ENCODE data around the gene USP17L18.
"Not testable (repeated sequence)": the region's sequence is repeated elsewhere in the genome, so short reads cannot be mapped to it uniquely, and the experiment has no call there.

USP17L18 gene, protein sequence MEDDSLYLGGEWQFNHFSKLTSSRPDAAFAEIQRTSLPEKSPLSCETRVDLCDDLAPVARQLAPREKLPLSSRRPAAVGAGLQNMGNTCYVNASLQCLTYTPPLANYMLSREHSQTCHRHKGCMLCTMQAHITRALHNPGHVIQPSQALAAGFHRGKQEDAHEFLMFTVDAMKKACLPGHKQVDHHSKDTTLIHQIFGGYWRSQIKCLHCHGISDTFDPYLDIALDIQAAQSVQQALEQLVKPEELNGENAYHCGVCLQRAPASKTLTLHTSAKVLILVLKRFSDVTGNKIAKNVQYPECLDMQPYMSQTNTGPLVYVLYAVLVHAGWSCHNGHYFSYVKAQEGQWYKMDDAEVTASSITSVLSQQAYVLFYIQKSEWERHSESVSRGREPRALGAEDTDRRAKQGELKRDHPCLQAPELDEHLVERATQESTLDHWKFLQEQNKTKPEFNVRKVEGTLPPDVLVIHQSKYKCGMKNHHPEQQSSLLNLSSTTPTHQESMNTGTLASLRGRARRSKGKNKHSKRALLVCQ

GRCh38 chr4:9247953-9248680 is at the start of gene USP17L18:
Gene USP17L18, plus strand, starts transcription at chr4:9248630. Its CDS starts 0 bp downstream, at chr4:9248630.
- DNase-seq: not testable (repeated sequence)

DNA sequence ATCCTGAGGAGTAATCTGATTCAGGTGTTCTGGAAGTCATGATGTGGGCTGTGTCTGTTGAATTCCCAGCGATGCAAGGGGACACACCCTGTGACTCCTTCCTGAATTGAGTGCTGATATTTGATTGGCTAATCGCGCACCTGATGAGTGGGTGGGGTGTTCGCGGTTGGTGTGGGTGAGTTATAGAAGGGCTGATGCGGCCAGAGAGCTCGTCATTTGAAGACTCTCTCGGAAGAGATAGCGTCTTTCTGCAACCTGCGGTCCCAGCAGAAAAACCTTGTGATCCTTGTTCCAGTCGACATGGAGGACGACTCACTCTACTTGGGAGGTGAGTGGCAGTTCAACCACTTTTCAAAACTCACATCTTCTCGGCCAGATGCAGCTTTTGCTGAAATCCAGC is 38.1 kb upstream of the USP17L18 start, which contains the start of gene USP17L10:
Gene USP17L10, plus strand, starts transcription at position 301 of the 400 bp plus-strand sequence. Its CDS starts 0 bp downstream, at position 301.
- DNase-seq: not testable (repeated sequence)

GRCh38 chr4:9214701-9215100 is 33.7 kb upstream of the USP17L18 start:
- DNase-seq: not testable (repeated sequence)

GRCh38 chr4:9215105-9215504 is 33.3 kb upstream of the USP17L18 start, which contains the start of gene USP17L11:
Gene USP17L11, plus strand, starts transcription at chr4:9215405. Its CDS starts 0 bp downstream, at chr4:9215405.
- not testable (repeated sequence) for DNase-seq

GRCh38 chr4:9219852-9220251 is 28.6 kb upstream of the USP17L18 start, which contains the start of gene USP17L12:
Gene USP17L12, plus strand, starts transcription at chr4:9220152. Its CDS starts 0 bp downstream, at chr4:9220152.
- DNase-seq: not testable (repeated sequence)

DNA sequence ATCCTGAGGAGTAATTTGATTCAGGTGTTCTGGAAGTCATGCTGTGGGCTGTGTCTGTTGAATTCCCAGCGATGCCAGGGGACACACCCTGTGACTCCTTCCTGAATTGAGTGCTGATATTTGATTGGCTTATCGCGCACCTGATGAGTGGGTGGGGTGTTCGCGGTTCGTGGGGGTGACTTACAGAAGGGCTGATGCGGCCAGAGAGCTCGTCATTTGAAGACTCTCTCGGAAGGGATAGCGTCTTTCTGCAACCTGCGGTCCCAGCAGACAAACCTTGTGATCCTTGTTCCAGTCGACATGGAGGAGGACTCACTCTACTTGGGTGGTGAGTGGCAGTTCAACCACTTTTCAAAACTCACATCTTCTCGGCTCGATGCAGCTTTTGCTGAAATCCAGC is 23.8 kb upstream of the USP17L18 start, which contains the start of gene USP17L13:
Gene USP17L13, plus strand, starts transcription at position 301 of the 400 bp plus-strand sequence. Its CDS starts 0 bp downstream, at position 301.
- not testable (repeated sequence) for DNase-seq

DNA sequence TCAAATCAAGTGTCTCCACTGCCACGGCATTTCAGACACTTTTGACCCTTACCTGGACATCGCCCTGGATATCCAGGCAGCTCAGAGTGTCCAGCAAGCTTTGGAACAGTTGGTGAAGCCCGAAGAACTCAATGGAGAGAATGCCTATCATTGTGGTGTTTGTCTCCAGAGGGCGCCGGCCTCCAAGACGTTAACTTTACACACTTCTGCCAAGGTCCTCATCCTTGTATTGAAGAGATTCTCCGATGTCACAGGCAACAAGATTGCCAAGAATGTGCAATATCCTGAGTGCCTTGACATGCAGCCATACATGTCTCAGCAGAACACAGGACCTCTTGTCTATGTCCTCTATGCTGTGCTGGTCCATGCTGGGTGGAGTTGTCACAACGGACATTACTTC is 18.2 kb upstream of the USP17L18 start:
- not testable (repeated sequence) for DNase-seq

DNA sequence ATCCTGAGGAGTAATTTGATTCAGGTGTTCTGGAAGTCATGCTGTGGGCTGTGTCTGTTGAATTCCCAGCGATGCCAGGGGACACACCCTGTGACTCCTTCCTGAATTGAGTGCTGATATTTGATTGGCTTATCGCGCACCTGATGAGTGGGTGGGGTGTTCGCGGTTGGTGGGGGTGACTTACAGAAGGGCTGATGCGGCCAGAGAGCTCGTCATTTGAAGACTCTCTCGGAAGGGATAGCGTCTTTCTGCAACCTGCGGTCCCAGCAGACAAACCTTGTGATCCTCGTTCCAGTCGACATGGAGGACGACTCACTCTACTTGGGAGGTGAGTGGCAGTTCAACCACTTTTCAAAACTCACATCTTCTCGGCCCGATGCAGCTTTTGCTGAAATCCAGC is 14.3 kb upstream of the USP17L18 start, which contains the start of gene USP17L15:
Gene USP17L15, plus strand, starts transcription at position 301 of the 400 bp plus-strand sequence. Its CDS starts 0 bp downstream, at position 301.
- DNase-seq: not testable (repeated sequence)

DNA sequence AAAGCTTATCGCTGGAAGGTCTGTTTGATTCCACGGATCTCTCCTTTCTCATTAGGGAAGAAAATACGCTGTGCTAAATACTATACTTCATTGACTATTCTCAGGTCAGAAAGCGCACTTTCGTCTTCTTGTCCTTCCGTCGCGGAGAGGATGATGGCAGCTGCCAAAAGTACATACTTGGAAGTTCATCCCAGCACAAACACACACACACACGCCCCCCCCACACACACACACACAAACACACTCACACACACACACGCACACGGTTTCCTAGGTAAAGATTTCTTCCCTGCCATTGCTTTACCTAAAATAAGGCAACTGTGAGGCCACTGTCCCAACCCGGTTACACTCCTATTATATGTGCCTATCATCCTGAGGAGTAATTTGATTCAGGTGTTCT is 10.0 kb upstream of the USP17L18 start:
- DNase-seq: not testable (repeated sequence)

DNA sequence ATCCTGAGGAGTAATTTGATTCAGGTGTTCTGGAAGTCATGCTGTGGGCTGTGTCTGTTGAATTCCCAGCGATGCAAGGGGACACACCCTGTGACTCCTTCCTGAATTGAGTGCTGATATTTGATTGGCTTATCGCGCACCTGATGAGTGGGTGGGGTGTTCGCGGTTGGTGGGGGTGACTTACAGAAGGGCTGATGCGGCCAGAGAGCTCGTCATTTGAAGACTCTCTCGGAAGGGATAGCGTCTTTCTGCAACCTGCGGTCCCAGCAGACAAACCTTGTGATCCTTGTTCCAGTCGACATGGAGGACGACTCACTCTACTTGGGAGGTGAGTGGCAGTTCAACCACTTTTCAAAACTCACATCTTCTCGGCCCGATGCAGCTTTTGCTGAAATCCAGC is 4.9 kb upstream of the USP17L18 start, which contains the start of gene USP17L17:
Gene USP17L17, plus strand, starts transcription at position 301 of the 400 bp plus-strand sequence. Its CDS starts 0 bp downstream, at position 301.
- DNase-seq: not testable (repeated sequence)

DNA sequence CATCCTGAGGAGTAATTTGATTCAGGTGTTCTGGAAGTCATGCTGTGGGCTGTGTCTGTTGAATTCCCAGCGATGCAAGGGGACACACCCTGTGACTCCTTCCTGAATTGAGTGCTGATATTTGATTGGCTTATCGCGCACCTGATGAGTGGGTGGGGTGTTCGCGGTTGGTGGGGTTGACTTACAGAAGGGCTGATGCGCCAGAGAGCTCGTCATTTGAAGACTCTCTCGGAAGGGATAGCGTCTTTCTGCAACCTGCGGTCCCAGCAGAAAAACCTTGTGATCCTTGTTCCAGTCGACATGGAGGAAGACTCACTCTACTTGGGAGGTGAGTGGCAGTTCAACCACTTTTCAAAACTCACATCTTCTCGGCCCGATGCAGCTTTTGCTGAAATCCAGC is 4.6 kb downstream of the USP17L18 start, which contains the start of gene USP17L19:
Gene USP17L19, plus strand, starts transcription at position 301 of the 400 bp plus-strand sequence. Its CDS starts 0 bp downstream, at position 301.
- DNase-seq: not testable (repeated sequence)

- DNase-seq: not testable (repeated sequence)
Measured at GRCh38 chr4:9257824-9258223, 9.4 kb downstream of the USP17L18 start, which contains the start of gene USP17L20. Gene USP17L20, plus strand, starts transcription at chr4:9258124. Its CDS starts 0 bp downstream, at chr4:9258124.

GRCh38 chr4:9262572-9262971 is 14.1 kb downstream of the USP17L18 start, which contains the start of gene USP17L21:
Gene USP17L21, plus strand, starts transcription at chr4:9262872. Its CDS starts 0 bp downstream, at chr4:9262872.
- DNase-seq: not testable (repeated sequence)

GRCh38 chr4:9267319-9267718 is 18.9 kb downstream of the USP17L18 start, which contains the start of gene USP17L22:
Gene USP17L22, plus strand, starts transcription at chr4:9267619. Its CDS starts 0 bp downstream, at chr4:9267619.
- DNase-seq: not testable (repeated sequence)

DNA sequence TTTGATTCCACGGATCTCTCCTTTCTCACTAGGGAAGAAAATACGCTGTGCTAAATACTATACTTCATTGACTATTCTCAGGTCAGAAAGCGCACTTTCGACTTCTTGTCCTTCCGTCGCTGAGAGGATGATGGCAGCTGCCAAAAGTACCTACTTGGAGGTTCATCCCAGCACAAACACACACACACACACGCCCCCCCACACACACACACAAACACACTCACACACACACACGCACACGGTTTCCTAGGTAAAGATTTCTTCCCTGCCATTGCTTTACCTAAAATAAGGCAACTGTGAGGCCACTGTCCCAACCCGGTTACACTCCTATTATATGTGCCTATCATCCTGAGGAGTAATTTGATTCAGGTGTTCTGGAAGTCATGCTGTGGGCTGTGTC is 23.3 kb downstream of the USP17L18 start:
- not testable (repeated sequence) for DNase-seq

Measured in SHP77 (cell line).